H9 (cell line): Measurements from ENCODE around the gene UGT1A6. TPM values are rescaled to one million over a fixed set of nuclear protein-coding genes. Genes with fewer than 3 reads are reported as not detected.

Source experiments
- DNase-seq: peaks from one replicate; pipeline ENCODE4 v3.0.0-alpha.2; 2017
- H2AFZ ChIP-seq: one replicate; pipeline ENCODE4 v1.6.1; 2013; ENCODE audit warnings: mild to moderate bottlenecking, low read length, control low read depth, moderate library complexity
- H2AK5ac ChIP-seq: 2 replicates; pipeline ENCODE4 v1.6.1; 2013; ENCODE audit warnings: low read length, control low read depth, mixed read lengths; ENCODE audit not compliant: insufficient read length
- H2BK120ac ChIP-seq: one replicate; pipeline ENCODE4 v1.6.1; 2013; ENCODE audit warnings: low read depth, mild to moderate bottlenecking, low read length, control low read depth, inconsistent platforms; ENCODE audit not compliant: poor library complexity, severe bottlenecking
- H2BK12ac ChIP-seq: 2 replicates; pipeline ENCODE4 v1.6.1; 2013; ENCODE audit warnings: low read length, control low read depth, mixed read lengths, low read depth; ENCODE audit not compliant: insufficient read length
- H2BK15ac ChIP-seq: 2 replicates; pipeline ENCODE4 v1.6.1; 2013; ENCODE audit warnings: low read depth, low read length, control low read depth
- H2BK20ac ChIP-seq: one replicate; pipeline ENCODE4 v1.6.1; 2013; ENCODE audit warnings: low read depth, mild to moderate bottlenecking, low read length, control low read depth, inconsistent platforms; ENCODE audit not compliant: poor library complexity, severe bottlenecking
- H2BK5ac ChIP-seq: 2 replicates; pipeline ENCODE4 v1.6.1; 2013; ENCODE audit warnings: low read length, control low read depth, mixed read lengths; ENCODE audit not compliant: insufficient read length
- H3K14ac ChIP-seq: 2 replicates; pipeline ENCODE4 v1.6.1; 2013; ENCODE audit warnings: low read length, control low read depth; ENCODE audit not compliant: insufficient read depth
- H3K18ac ChIP-seq: 2 replicates; pipeline ENCODE4 v1.6.1; 2013; ENCODE audit warnings: low read depth, mild to moderate bottlenecking, mixed read lengths, low read length, control low read depth; ENCODE audit not compliant: insufficient read length
- H3K23ac ChIP-seq: 2 replicates; pipeline ENCODE4 v1.6.1; 2013; ENCODE audit warnings: low read length, control low read depth, mixed read lengths, low read depth; ENCODE audit not compliant: insufficient read length
- H3K23me2 ChIP-seq: 2 replicates; pipeline ENCODE4 v1.6.1; 2013; ENCODE audit warnings: low read depth, mild to moderate bottlenecking, mixed read lengths, low read length, control low read depth; ENCODE audit not compliant: insufficient read length, poor library complexity, severe bottlenecking
- H3K27ac ChIP-seq: 2 replicates; pipeline ENCODE4 v1.5.1; 2013; ENCODE audit warnings: low read length, control low read depth, mixed read lengths, low read depth; ENCODE audit not compliant: insufficient read length
- H3K27me3 ChIP-seq: 2 replicates; pipeline ENCODE4 v1.6.1; 2013; ENCODE audit warnings: low read length, control low read depth, inconsistent platforms; ENCODE audit not compliant: insufficient read depth
- H3K4ac ChIP-seq: 2 replicates; pipeline ENCODE4 v1.6.1; 2013; ENCODE audit warnings: low read depth, mild to moderate bottlenecking, control low read depth, inconsistent platforms, low read length, moderate library complexity
- H3K4me1 ChIP-seq: 2 replicates; pipeline ENCODE4 v1.6.1; 2013; ENCODE audit warnings: low read length, control low read depth, inconsistent platforms; ENCODE audit not compliant: insufficient read depth
- H3K4me2 ChIP-seq: 2 replicates; pipeline ENCODE4 v1.6.1; 2013; ENCODE audit warnings: low read length, control low read depth, mixed read lengths; ENCODE audit not compliant: insufficient read length, insufficient read depth
- H3K56ac ChIP-seq: 2 replicates; pipeline ENCODE4 v1.6.1; 2013; ENCODE audit warnings: low read depth, mild to moderate bottlenecking, mixed read lengths, low read length, control low read depth; ENCODE audit not compliant: insufficient read length
- H3K79me1 ChIP-seq: 2 replicates; pipeline ENCODE4 v1.6.1; 2013; ENCODE audit warnings: low read depth, mild to moderate bottlenecking, moderate library complexity, low read length, control low read depth, inconsistent platforms; ENCODE audit not compliant: insufficient read depth, poor library complexity, severe bottlenecking
- H3K79me2 ChIP-seq: 2 replicates; pipeline ENCODE4 v1.6.1; 2013; ENCODE audit warnings: low read length, control low read depth, inconsistent platforms; ENCODE audit not compliant: insufficient read depth
- H3K9ac ChIP-seq: 2 replicates; pipeline ENCODE4 v1.6.1; 2013; ENCODE audit warnings: low read length, control low read depth, mixed read lengths; ENCODE audit not compliant: insufficient read length; ENCODE audit errors: extremely low read depth
- H3K9me3 ChIP-seq: one replicate; pipeline ENCODE4 v1.6.1; 2013; ENCODE audit warnings: low read depth, low read length, inconsistent platforms; ENCODE audit not compliant: control insufficient read depth
- H3T11ph ChIP-seq: one replicate; pipeline ENCODE4 v1.6.1; 2013; ENCODE audit warnings: mild to moderate bottlenecking, low read length, control low read depth, inconsistent platforms
- H4K20me1 ChIP-seq: one replicate; pipeline ENCODE4 v1.6.1; 2013; ENCODE audit not compliant: control insufficient read depth, insufficient read length, insufficient read depth
- H4K5ac ChIP-seq: 2 replicates; pipeline ENCODE4 v1.6.1; 2013; ENCODE audit warnings: low read depth, mild to moderate bottlenecking, mixed read lengths, low read length, control low read depth; ENCODE audit not compliant: insufficient read length
- H4K8ac ChIP-seq: replicated peaks from 2 replicates; pipeline ENCODE4 v1.6.1; 2013; ENCODE audit warnings: low read length, control low read depth, mixed read lengths, low read depth; ENCODE audit not compliant: insufficient read length
- H4K91ac ChIP-seq: 2 replicates; pipeline ENCODE4 v1.6.1; 2013; ENCODE audit warnings: low read depth, mild to moderate bottlenecking, moderate library complexity, mixed read lengths, low read length, control low read depth; ENCODE audit not compliant: insufficient read length
- H3K27ac Mint-ChIP-seq, 3 experiments: 2 replicates in 2 of 3; 3 replicates in 1 of 3; pipeline ENCODE4 v1.8.0; 2020 to 2021; ENCODE audit warnings: mixed read lengths in 3 of 3, mild to moderate bottlenecking in 1 of 3, moderate library complexity in 1 of 3
- H3K27me3 Mint-ChIP-seq: 2 replicates; pipeline ENCODE4 v1.8.0; 2021; ENCODE audit warnings: low read depth, mild to moderate bottlenecking, moderate library complexity, mixed read lengths
- H3K36me3 Mint-ChIP-seq, 3 experiments: 2 replicates in 2 of 3; 3 replicates in 1 of 3; pipeline ENCODE4 v1.8.0; 2020 to 2021; ENCODE audit warnings: low read depth in 3 of 3, mixed read lengths in 3 of 3; ENCODE audit not compliant: insufficient read depth in 1 of 3
- H3K4me1 Mint-ChIP-seq, 2 experiments: 2 replicates each; pipeline ENCODE4 v1.8.0; 2020; ENCODE audit warnings: mixed read lengths in 2 of 2
- H3K4me3 Mint-ChIP-seq, 2 experiments: 2 replicates in 1 of 2; 3 replicates in 1 of 2; pipeline ENCODE4 v1.8.0; 2020 to 2021; ENCODE audit warnings: mild to moderate bottlenecking in 2 of 2, mixed read lengths in 2 of 2, moderate library complexity in 1 of 2
- H3K9me3 Mint-ChIP-seq, 2 experiments: 2 replicates in 1 of 2; 3 replicates in 1 of 2; pipeline ENCODE4 v1.8.0; 2020; ENCODE audit warnings: mild to moderate bottlenecking in 2 of 2, mixed read lengths in 2 of 2, moderate library complexity in 1 of 2
- WGBS: extraction: QIAGEN DNeasy Blood & Tissue Kit; methylation state at CpG from one replicate; pipeline ENCODE4 v1.1.7; 2013; ENCODE audit warnings: missing lambda C conversion rate, low lambda C conversion rate, mixed read lengths; ENCODE audit not compliant: insufficient read length; ENCODE audit errors: extremely low coverage; 5-methylcytosine and 5-hydroxymethylcytosine counted together
- total RNA-seq: library from RNA; stranded (reverse); gene quantifications from 2 replicates; pipeline ENCODE4 v1.2.1, GENCODE V29; 2021
- TF ChIP-seq, protein P1 (sequence below): fragments of 200-600 bp; sonication (generic); conservative IDR thresholded peaks from 3 replicates; pipeline ENCODE4 v1.8.0; 2021; ENCODE audit warnings: antibody characterized with exemption, mild to moderate bottlenecking

The UGT1A6 gene
- total RNA-seq, 1 experiment from 2014 or later, result not detected

DNA sequence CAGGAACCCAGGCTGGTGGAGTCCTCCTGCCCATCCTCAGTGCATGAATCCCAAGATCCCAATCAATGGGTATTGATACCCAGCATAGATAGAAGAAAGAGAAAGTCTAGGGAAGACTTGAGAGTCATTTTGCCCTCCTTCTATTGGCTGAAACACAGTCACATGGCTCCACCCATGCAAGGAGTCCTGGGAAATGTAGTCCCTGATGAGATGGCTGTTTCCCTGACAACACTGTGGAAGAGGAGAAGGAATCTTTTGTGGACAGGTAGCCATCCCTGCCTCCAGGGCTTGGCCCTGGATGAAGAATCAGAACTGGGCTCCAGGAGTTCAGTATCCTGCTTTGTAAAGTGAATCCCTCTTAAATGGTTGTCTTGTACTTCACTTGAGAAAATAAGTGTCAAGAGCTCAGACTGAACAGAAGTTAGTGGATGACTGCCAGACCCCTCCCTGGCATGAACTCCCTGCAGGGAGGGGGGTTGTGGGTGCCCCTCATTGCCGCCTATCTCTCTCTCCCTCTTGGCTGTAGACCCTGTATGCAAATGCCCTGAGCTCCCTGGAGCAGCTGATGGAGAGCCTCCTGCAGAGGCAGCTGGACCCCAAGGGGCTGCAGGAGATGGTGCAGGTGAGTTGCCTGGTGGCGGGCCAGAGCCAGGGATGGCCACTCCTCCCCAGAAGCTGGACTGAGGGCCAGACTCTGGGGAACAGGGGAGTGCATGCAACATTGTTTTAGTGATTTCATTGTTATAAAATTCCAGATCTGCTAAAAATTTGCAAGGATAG lies 121.6 kb downstream of the UGT1A6 start:
- H2BK20ac ChIP-seq, result no peak overlapping the region
- no peak overlapping the region for H3K4me2 ChIP-seq
- no peaks in the 10 kb centered on the region for H3K9me3 ChIP-seq
- H2AK5ac ChIP-seq, result no peak overlapping the region
- H3K23ac ChIP-seq, result no peak overlapping the region
- H3K27ac ChIP-seq, result no peak overlapping the region
- H3K79me2 ChIP-seq, result no peaks in the 10 kb centered on the region
- H4K91ac ChIP-seq, result no peak overlapping the region
- peaks cover 12% of the 10 kb centered on the region for H3K27me3 Mint-ChIP-seq
- no peaks in the 10 kb centered on the region for H4K20me1 ChIP-seq
- no peak overlapping the region for H3K18ac ChIP-seq
- no peak overlapping the region for H2AFZ ChIP-seq
- no CpG with 5 or more reads among the region's 2 CpGs for WGBS
- TF ChIP-seq, protein P1, sequence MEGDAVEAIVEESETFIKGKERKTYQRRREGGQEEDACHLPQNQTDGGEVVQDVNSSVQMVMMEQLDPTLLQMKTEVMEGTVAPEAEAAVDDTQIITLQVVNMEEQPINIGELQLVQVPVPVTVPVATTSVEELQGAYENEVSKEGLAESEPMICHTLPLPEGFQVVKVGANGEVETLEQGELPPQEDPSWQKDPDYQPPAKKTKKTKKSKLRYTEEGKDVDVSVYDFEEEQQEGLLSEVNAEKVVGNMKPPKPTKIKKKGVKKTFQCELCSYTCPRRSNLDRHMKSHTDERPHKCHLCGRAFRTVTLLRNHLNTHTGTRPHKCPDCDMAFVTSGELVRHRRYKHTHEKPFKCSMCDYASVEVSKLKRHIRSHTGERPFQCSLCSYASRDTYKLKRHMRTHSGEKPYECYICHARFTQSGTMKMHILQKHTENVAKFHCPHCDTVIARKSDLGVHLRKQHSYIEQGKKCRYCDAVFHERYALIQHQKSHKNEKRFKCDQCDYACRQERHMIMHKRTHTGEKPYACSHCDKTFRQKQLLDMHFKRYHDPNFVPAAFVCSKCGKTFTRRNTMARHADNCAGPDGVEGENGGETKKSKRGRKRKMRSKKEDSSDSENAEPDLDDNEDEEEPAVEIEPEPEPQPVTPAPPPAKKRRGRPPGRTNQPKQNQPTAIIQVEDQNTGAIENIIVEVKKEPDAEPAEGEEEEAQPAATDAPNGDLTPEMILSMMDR, result no peak
- H3K79me1 ChIP-seq, result no peaks in the 10 kb centered on the region
- H2BK5ac ChIP-seq, result no peak overlapping the region
- no peak overlapping the region for H3K4me3 Mint-ChIP-seq
- H3K27ac Mint-ChIP-seq, result no peak overlapping the region
- H4K5ac ChIP-seq, result no peak overlapping the region
- no peak overlapping the region for H2BK12ac ChIP-seq
- H4K8ac ChIP-seq, result no peak overlapping the region
- no peak overlapping the region for H3K4ac ChIP-seq
- no peak overlapping the region; the same call in 1 of the 2 replicates for H3K14ac ChIP-seq
- no peak overlapping the region for H3K56ac ChIP-seq
- no peaks in the 10 kb centered on the region for H3K4me1 Mint-ChIP-seq
- peak; percentile 34 for DNase-seq
- no peak overlapping the region for H3K9ac ChIP-seq
- no peaks in the 10 kb centered on the region for H3K23me2 ChIP-seq
- H3K9me3 Mint-ChIP-seq, result peaks cover 0 to 2% of the 10 kb centered on the region in 2 experiments; a peak in 1 of 5 replicates
- H3K36me3 Mint-ChIP-seq, result no peaks in the 10 kb centered on the region
- H3T11ph ChIP-seq, result no peak overlapping the region
- no peak overlapping the region for H2BK120ac ChIP-seq
- H2BK15ac ChIP-seq, result no peak overlapping the region
- H3K4me1 ChIP-seq, result no peaks in the 10 kb centered on the region
- no peaks in the 10 kb centered on the region for H3K27me3 ChIP-seq
